IPS-NIHi11 (cell line): Measurements from ENCODE around the gene ADAM19.

ENCODE experiments used
- DNase-seq: peaks from one replicate; pipeline ENCODE4 v3.0.0; 2012; ENCODE audit warnings: mixed read lengths, low spot score

The ADAM19 gene

DNA sequence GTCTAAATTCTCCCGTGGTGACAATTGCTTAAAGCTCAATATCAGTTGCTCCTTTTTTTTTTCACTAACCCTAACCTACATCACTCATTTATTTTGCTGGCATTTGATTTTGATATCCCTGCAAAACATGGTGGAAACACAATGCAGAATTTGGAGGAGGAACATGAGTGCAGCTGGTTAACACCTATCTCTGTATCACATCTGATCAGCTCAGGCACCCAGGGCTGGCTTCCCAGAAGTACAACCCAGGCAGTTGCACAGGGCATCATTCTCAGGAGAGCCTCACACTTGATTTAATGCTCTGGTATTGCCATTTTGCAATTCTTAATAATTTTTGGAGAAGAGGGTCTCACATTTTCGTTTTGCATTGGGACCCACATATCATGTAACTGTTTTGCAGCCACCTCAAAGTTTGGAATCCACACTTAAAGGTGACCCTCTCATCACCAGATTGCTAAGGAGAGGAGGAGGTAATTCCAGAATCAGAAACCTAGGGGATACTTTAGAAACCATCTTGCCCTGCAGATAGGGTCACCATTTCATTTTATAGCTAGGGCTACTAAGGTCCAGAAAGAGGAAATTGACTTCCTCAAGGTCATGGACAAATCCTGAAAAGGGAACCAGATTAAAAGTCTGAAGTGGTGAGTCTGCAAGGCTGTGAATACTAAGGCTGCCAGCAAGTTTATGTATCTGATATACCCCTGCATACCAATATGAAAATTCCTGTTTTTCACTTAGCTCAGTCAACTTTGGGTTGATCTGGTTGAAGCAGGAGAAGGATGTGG lies 19.3 kb upstream of the ADAM19 start:
- DNase-seq: no peak

GRCh38 chr5:157594257-157594656 lies 18.7 kb upstream of the ADAM19 start:
- DNase-seq: no peak

DNA sequence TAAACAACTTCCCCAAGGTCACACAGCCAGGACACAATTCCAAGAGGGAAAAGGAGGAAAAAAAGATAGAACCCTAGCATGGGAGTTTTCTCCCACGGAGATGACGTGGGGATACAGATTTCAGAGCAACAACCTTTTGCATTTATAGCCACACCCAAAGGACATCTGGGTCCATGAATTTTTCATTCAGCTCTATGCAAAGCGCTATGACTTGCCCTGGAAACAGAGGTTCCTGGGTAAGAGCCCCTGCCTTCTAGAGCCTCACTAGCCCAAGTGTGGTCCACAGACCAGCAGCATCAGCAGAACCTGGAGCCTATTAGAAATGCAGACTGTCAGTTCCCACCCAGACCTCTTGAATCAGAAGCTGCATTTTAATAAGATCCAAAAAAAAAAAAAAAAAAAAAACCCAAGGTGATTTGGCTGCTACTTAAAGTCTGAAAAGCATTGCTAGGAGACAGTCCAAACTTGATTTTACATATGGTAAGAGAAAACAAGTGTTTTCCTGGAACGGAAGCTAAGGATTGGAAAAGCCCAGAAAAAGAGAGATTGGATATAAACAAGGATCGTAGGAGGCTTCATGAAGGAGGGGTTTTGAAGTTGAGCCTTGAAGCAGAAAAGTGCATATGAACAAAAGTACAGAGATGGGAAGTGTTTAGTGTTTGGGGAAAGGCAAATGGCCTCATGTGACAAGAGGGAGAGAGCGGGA lies 17.6 kb upstream of the ADAM19 start:
- DNase-seq: no peak

DNA sequence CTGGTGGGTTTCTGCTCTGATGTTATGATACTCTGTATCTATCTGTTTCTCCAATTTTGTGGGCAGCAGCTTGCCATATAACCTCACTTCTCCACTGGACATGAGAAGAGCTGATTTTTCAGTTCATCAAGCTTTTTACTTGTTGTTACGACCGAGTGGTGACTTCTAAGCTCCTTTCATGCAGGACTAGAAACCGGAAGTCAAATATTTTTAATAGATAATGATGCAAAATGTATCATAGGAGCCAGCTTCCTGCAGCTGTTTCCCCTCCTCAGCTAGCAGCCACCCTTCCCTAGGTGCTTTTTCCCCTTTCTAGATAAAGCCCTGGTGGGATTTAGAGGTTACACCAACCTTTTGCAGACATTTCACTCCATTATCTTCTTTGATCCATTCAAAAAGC lies 17.0 kb upstream of the ADAM19 start:
- no peak for DNase-seq

DNA sequence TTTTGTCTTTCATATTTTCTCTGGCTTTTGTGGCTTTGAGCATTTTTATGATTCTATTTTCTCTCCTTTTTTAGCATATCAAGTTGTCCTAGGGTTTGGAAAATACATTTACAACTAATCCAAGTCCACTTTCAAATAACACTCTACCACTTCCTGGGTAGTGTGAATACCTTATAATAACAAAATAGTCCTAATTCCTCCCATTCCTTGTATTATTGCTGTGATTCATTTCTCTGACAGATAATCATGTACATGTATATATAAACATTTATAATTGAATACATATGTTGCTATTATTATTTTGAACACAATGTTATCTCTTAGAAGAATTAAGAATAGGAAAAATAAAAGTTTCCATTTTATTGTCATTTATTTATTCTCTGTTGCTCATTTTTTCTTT lies 14.9 kb upstream of the ADAM19 start:
- DNase-seq: no peak

- DNase-seq: no peak
Measured at GRCh38 chr5:157584628-157585027, 9.1 kb upstream of the ADAM19 start.

- no peak for DNase-seq
Measured at GRCh38 chr5:157582731-157583620, 7.4 kb upstream of the ADAM19 start.

- no peak for DNase-seq
Measured at GRCh38 chr5:157581901-157582300, 6.3 kb upstream of the ADAM19 start.

GRCh38 chr5:157578079-157578780 lies 2.7 kb upstream of the ADAM19 start:
- DNase-seq: no peak

DNA sequence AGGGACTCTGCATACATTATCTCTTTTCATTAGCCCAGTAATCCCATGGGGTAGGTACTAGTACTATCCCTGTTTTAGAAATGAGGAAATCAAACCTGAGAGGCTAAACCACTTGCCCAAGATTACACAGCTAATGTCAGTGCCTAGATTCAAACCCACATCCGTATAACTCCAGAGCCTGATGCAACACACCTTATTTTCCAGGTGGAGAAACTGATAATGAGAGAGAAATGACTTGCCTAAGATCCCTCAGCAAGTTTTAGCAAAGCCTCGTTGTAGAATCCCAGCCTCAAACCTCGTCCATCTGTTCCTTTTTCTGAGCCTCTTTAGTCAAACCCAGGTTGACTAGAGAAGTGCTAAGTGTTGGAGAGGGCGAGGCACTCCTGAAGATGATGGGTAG lies 1.1 kb upstream of the ADAM19 start:
- no peak for DNase-seq

DNA sequence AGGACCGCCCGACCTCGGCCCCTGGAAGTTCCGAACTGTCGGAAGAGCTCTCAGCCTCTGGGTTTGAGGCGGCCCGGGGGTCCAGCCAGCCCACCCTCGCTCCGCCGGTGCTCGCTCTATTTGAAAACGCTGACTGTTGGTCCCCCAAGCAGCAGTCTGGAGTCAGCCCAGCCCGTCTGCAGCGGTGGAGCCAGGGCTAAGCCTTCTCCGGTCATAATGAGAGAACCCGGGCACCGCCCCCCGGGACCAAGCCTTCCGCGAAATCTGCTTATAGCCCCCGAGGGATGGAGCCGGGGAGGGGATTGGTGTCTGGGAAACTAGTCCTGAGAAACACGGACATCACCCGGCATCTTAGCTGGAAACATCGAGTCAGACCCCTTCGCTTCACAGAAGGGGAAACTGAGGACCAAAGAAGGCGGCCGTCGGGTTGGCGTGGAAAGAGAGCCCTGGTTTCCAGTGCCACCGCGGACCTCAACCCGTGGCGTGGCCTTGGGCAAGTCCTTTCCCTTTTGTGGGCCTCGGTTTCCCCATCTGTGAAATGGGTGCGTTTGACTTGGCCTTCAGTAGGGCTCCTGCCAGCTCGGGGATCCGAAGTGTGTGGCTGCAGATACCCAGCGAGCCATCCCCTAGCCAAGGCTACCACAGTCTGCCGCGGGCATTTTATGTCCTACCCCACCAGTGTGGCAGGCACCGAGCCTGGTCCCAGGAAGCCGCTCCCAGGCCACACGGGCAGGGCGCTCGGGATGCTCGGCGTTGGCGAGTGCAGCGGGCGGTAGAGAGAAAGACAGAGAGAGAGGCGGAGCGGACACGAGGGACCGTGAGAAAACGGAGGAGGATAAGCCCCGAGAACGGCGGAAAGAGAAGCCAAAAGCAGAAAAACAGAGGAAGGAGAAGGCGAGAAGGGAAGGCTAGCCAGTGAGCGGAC lies 857 bp downstream of the ADAM19 start:
- peak; percentile 34 for DNase-seq

- DNase-seq: no peak
Measured at GRCh38 chr5:157571357-157571827, 4.2 kb downstream of the ADAM19 start.

GRCh38 chr5:157570531-157571200 lies 4.9 kb downstream of the ADAM19 start:
- DNase-seq: no peak

DNA sequence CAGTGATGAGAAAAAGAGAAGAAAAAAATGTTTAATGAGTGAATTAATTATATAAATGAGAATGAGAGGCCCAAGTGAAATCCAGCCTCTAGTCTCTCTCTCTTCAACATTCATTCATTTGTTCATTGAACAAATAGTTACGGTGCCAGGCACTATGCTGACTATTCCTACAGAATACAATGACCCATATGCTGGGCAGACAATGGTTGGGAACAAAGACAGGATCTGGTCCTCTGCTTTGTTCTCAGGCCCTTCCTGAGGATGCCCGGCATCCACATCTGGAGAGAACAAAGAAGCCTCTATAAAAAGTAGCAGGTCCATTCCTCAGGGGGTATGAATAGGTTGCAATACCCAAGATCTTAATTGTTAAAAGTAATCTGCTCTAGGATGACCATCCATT lies 6.9 kb downstream of the ADAM19 start:
- DNase-seq: no peak

DNA sequence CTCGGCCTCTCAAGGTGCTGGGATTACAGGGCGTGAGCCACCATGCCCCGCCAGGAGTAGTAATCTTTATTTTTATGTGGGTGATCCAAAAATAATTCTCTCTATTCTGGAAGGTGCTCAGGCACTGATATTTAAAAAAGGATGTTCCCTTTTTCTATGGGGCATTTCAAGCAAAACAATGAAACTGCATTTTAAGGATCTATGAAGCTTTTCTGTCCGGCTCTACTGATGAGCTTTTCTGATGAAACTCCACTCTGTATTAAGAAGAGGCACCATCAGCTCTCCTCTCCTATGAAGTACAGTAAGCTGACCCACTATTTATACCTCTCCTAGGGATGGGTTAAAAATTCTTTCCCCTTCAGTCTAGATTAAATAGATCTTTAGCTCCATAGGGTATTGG lies 7.4 kb downstream of the ADAM19 start:
- no peak for DNase-seq

GRCh38 chr5:157566902-157567489 lies 8.6 kb downstream of the ADAM19 start:
- no peak for DNase-seq

GRCh38 chr5:157563929-157564716 lies 11.5 kb downstream of the ADAM19 start:
- no peak for DNase-seq

GRCh38 chr5:157563373-157563928 lies 12.1 kb downstream of the ADAM19 start:
- no peak for DNase-seq
